HG03460 (cell line): ENCODE results near the gene ADAT1.
"Not testable (repeated sequence)": the region's sequence is repeated elsewhere in the genome, so short reads cannot be mapped to it uniquely, and the experiment has no call there.

Experiments used
- ATAC-seq: cut with Tn5 transposase; IDR thresholded peaks from one replicate; pipeline ENCODE4 v1.9.1; 2021; ENCODE audit not compliant: unreplicated experiment

ADAT1 gene

DNA sequence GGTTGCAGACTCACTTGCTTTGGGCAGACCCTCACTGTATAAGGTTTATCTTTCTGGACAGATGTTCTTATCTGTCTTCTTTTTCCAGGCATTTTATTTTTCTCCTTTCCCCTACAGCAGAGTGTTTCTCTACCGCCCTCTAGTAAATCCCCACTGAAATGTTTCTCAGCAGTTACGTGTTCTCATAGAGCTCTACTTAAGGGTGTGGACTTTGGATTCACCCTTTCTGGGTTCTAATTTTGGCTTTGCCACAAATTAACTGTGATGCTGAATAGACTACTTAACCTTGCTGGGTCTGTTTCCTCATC is 2.0 kb downstream of the ADAT1 start:
- ATAC-seq = no peak

- no peak for ATAC-seq
Observed at GRCh38 chr16:75620326-75621169, 2.5 kb downstream of the ADAT1 start.

DNA sequence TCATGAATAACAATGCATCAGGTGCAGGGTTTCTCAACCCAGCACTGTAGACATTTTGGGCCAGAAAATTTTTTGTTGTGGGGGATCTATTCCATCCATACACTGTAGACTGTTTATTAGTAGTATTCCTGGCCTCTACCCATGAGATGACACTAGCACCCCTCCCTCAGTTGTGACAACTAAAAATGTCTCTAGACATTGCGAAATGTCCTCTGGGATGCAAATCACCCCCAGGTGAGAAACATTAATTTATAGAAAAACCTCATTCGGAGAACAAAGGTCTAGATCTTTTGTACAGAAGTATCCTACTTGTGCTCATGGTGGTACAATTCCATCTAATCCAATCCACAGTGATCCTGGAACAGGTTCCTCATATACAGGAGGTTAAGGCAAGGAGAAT is 4.3 kb downstream of the ADAT1 start:
- no peak for ATAC-seq

DNA sequence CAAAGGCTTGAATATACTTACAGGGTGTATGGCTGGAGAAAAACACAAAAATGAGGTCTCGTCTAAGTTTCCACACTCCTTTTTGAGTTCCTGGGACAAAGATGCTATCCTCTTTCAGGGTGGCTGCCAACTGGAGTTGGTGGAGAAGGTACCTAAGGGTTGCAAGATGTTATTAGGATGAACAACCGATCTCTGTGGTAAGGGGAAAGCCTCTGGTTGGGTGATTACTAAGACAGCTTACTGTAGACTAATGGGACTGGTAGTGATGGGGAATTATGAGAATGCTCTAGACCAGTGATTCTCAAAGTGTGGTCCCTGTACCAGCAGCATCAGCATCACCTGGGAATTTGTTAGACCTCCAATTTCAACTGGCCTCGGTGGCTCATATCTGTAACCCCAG is 6.0 kb downstream of the ADAT1 start:
- ATAC-seq = no peak

GRCh38 chr16:75616521-75617010 is 6.5 kb downstream of the ADAT1 start:
- ATAC-seq = no peak

- ATAC-seq = no peak
Observed at GRCh38 chr16:75615619-75616018, 7.5 kb downstream of the ADAT1 start.

DNA sequence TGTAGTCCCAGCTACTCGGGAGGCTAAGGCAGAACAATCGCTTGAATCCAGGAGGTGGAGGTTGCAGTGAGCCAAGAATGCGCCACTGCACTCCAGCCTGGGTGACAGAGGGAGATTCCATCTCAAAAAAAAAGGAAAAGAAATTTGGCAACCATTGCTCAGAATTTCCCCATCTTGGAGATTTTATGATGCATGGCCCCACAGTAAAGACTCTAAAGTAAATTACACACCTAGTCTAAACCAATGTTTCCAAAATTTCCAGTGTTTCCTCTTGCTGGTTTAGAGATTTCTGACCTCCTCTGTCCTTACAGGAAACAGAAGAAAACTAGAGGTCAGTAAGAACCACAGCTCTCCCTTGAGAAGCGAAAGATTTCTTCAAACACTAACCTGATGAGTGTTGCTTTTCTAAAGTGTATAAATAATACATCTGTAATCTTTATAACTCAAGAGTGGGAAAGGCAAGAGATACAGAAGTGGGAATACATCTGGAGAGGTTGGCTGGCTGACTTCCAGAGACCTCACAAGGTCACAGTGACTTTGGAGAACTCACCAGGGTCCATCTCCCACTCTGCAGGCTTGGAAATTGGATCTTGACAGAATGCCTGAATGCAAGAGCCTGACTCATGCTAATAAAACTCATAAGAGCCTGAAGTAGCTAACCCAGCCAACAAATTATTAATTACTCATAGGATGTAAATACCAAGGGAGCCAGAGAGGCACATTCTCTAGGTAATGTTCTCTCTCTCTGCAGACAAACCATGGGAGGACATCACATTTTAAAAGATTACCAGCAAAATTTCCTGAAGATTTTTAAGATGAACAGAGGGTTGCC is 8.8 kb downstream of the ADAT1 start:
- no peak for ATAC-seq

DNA sequence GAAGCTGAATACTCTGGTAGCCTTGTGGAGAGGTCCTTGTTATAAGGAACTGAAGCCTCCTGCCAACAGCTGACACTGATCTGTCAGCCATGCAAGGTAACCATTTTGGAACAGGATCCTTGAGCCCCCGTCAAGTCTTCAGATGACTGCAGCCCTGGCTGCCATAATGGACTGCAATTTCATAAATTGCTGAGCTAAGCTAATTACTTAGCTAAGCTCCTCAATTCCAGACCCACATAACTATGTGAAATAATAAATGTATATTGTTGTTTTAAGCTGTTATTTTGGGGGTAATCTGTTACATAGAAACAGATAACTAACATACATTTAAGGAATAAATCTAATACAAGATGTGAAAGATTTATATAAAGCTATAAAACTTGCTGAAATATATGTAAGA is 16.6 kb downstream of the ADAT1 start:
- ATAC-seq = no peak

DNA sequence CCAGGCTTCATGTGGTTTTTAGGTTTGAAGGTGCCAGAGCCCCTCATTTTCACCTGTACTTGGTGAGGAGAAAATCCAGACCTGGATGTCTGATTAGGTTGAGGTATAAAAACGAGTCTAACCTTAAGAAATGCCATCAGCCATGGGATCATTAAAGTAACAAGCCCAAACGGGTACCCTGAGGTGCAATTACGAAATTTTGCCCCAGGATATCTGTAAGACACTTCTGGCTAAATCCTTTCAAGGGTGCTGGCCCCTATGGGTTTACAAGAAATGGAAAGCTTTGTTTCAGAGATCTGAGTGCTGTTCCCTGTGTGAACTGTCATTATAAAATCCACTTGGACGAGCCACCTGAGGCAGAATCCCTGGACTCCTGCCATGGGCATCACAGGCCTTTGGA is 19.8 kb downstream of the ADAT1 start:
- ATAC-seq = no peak

- no peak for ATAC-seq
Observed at GRCh38 chr16:75599452-75600277, 23.4 kb downstream of the ADAT1 start.

- no peak for ATAC-seq
Observed at GRCh38 chr16:75593825-75594820, 29.0 kb downstream of the ADAT1 start.

DNA sequence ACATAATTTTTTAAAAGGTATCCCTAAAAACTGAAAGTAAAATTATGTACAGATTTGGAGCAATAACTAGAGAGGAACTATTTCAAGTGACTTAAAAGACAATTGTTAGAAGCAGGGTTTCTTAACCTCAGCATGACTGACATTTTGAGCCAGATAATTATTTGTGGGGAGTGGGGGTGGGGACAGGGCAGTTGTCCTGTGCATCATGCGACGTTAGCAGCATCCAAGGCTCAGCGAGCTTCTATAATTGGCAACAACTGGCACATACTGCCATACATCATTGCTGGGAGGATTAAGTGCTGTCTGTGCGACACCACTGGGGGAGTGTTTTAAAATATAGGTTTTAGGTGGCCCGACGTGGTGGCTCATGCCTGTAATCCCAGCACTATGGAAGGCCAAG is 29.8 kb downstream of the ADAT1 start:
- no peak for ATAC-seq

- not testable (repeated sequence) for ATAC-seq
Observed at GRCh38 chr16:75591927-75592326, 31.2 kb downstream of the ADAT1 start.

DNA sequence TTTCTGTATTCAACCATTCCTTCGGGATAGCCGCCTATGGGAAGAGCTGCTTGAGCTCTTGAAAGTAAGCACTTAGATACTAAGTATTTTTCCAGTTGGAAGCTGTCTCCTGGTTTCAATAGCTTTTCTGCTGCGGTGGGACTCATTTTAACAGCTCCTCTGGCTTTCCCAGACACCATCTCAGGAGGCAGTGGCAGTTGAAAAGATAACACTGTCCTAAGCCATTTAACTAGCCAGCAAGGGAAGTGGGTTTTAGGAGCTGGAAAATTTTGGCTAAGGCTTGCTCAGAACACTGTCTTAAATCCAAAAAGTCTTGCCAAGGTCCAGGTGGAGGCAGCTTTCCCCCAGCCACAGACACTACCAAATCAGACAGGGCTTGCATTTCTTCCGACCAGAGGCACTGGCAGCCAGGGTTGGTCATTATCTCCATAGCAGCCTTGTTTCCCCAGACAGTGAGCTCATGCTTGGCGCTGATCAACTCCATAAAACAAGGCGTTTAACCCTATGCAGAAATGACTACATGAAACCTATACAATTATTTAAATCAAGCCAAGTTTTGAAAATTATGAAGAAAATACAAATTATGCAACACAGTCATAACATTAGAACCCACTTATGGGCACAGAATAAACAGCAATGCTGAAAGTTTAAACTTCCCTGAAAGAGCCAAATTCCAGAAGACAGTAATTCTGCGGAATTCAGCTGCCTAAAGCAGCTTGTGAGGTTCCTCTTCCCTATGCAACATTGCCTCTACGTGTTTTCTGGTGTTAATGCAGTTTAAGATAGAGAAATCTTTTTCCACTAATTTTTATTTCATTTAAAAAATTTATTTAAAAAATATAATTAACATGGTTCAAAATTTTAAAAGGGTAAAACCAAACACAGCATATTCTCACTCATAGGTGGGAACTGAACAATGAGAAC is 31.9 kb downstream of the ADAT1 start:
- no peak for ATAC-seq

- no peak for ATAC-seq
Observed at GRCh38 chr16:75589306-75589705, 33.8 kb downstream of the ADAT1 start.

- no peak for ATAC-seq
Observed at GRCh38 chr16:75588716-75589115, 34.4 kb downstream of the ADAT1 start.

DNA sequence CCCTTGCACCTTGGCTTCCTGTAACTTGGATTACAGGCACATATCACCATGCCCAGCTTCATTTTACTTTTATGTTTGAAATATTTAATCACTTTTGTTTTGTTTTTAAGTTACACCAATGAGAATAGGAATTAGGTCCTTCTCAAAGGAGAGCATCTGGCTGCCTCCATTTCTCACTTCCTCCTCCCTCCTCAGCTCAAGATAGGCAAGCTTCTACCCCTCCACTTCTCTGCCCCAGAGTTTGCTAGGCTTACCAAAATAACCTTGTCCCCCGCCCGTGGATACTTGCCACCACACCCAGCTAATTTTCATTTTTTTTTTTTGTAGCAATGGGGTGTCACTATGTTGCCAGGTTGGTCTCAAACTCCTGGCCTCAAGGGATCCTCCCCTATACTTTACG is 39.0 kb downstream of the ADAT1 start:
- ATAC-seq = peak; percentile 48

DNA sequence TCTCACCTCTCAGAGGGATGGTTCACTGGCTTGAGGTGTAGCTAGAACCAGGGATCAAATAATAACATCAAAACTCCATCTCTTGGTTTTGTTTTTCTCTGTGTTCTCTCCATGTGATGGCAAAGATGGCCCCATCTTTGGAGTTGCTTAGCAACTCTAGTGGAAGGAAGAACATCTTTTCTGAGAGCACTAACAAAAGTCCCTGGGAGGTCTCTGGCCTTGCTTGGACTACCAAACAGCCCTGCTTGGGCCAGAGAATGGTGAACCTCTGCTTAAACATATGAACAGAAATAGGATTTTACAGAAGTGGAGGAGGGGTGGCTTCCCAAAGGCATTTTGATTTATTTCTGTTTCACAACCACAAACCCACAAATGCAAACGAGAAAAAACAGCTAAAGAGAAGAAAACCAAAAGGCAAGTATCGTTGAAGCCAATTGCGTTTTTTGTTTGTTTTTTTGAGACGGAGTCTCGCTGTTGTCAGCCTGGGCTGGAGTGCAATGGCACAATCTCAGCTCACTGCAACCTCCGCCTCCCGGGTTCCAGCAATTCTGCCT is 43.7 kb downstream of the ADAT1 start:
- no peak for ATAC-seq

DNA sequence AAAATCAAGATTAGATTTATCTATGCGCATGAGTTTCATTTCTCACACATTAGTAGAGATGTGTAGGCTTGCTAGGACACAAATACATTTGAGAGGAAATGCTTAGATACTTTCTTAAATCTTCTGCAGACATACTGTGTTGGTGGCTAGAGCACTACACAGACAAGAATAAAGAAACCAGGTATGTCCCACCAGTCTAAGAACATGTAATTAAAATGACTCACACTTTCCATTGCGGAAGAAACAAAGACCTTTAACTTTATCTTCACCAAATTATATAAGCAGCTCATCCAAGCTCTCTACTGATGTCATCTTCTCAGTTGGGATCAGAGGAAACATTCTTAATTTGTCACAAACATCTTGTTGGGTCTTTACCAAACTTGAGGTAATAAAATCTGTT is 44.4 kb downstream of the ADAT1 start:
- no peak for ATAC-seq
